Fibroblast of villous mesenchyme (primary cell): ENCODE data around the gene GLTP. TPM values are rescaled to one million over a fixed set of nuclear protein-coding genes. Genes with fewer than 3 reads are reported as not detected.

ENCODE experiments used
- DNase-seq: peaks from one replicate; pipeline ENCODE4 v3.0.0-alpha.2; 2010; ENCODE audit warnings: low read depth
- H3K4me3 ChIP-seq: 2 replicates; pipeline ENCODE4 v1.5.1; 2011; ENCODE audit warnings: low read depth, mild to moderate bottlenecking, low read length
- CTCF ChIP-seq: IDR thresholded peaks from 2 replicates; pipeline ENCODE4 v1.5.1; 2012; ENCODE audit warnings: low read depth, mild to moderate bottlenecking, low read length; ENCODE audit not compliant: insufficient read depth
- total RNA-seq: library from RNA; depleted of rRNA; stranded (reverse); fragments of >200 nt; gene quantifications from 2 replicates; pipeline ENCODE4 v1.2.3, GENCODE V29; 2012

Gene GLTP
- total RNA-seq, 1 donor: 52.2 TPM

DNA sequence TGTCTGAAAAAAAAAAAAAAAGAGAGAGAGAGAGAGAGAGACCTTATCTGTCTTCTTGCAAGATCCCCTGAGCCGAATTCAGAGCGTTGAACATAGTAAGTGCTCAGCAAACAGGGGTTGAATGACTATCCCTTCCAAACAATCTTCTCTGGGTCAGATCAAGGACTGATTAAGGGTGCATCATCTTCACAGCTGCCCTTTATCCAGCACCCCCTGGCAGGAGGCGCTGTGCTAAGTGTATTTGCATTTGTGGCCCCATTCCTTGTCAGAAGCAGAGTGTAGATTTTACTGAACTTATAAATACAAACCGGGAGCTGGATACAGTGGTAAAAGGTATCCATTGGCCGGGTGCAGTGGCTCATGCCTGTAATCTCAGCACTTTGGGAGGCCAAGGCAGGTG is 38.3 kb downstream of the GLTP start:
- TF ChIP-seq CTCF: no peak
- no peak overlapping the region for H3K4me3 ChIP-seq
- DNase-seq: no peak

- no peak for TF ChIP-seq CTCF
- DNase-seq: no peak
- H3K4me3 ChIP-seq: no peak overlapping the region
Observed at GRCh38 chr12:109841356-109841755, 39.0 kb downstream of the GLTP start.

DNA sequence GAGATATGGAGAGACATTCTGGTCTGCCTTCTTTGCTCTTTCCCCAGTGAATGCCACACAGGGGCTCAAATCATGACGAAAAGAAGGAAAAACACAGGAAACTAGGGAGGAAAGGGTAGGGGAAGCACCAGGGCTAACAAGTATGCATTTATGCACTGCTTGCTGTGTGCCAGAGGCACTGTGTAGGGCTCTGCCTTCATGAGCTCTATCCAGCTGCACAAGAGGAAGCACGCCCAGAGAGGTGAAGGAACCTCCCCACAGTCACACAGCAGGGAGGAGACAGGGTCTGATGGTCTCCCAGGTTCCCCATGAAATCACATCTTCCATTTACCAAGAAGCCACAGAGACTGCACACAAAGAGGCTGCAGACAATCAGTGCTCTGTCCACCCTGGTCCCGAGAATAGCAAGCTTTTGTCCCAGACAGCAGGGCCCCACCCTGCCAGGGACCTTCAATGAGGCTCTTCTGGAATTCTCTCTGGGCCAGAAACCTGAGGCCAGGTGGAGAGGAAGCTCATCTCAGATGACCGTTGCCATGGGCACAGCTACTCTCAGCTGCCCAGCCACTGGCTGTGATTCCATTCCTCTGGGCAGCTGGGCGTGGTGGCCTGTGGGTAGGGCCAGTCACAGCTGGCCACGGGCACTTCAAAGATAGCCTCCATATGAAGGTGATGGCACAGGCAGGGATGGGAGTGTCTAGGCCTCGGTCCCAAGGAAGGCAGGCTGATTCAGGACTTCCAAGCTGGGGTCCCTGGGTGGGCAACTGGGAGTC is 39.9 kb downstream of the GLTP start:
- no peak for TF ChIP-seq CTCF
- DNase-seq: no peak
- H3K4me3 ChIP-seq: no peak overlapping the region

DNA sequence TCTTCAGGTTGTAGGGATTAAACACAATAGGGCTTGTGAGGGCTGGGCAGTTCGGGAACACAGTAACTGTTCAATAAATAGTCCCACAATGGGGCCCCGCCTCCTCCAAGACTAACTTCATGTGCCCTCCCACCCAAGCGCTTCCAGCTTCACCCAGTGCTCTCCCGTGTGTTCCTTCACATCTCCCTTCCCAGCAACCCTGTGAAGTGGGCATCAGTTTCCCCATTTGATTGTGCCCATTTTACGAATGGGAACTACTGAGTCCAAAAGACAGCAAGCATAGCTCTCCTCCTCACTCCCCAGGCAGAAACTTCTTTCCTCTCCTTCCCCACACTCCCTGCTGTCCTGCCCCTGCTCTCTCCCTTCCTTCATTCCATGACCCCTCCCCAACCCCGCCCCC is 40.9 kb downstream of the GLTP start:
- no peak overlapping the region for H3K4me3 ChIP-seq
- no peak for DNase-seq
- no peak for TF ChIP-seq CTCF

DNA sequence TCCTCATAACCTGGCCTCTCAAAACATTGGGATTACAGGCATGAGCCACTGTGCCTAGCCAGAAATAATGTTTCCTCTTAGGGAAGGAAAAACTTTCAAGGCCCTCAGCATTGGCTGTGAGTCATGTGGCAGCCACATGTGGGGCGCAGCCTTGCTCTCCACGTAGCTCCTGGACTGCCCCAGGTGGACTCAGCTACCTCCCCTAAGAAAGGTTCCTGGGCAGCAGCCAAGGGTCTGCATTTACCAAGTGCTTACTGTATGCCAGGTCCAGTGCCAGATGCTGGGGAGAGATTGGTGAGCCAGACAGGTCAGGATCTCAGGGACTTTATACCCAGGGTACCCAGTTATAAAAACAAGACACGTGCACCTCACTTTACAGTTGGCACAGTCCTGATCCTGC is 43.4 kb downstream of the GLTP start:
- DNase-seq: peak; percentile 7
- H3K4me3 ChIP-seq: no peak overlapping the region

DNA sequence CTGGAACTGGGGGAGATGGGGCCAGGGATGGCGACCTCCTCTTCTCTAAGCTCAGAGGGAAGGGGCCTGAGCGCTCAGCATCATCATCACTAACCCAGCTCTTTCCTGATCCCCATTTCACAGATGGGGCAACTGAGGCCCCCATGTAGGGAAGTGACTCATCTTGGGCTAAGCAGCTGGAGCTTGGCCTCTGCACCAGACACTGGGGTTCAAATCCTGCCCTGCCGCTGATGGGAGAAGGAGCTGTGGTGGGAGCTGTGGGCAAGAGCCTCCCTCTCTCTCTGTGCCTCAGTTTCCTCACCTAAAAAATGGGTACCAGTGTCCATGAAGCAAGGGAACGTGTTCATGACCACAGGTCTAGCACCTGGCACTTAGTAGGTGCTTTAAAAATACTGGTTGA is 44.5 kb downstream of the GLTP start:
- no peak for DNase-seq
- TF ChIP-seq CTCF: no peak
- no peak overlapping the region for H3K4me3 ChIP-seq

More for the DNA sequence above, 43.4 kb downstream of the GLTP start:
- no peak for TF ChIP-seq CTCF
